ENCODE measurements around the gene GORAB.

GORAB gene

DNA sequence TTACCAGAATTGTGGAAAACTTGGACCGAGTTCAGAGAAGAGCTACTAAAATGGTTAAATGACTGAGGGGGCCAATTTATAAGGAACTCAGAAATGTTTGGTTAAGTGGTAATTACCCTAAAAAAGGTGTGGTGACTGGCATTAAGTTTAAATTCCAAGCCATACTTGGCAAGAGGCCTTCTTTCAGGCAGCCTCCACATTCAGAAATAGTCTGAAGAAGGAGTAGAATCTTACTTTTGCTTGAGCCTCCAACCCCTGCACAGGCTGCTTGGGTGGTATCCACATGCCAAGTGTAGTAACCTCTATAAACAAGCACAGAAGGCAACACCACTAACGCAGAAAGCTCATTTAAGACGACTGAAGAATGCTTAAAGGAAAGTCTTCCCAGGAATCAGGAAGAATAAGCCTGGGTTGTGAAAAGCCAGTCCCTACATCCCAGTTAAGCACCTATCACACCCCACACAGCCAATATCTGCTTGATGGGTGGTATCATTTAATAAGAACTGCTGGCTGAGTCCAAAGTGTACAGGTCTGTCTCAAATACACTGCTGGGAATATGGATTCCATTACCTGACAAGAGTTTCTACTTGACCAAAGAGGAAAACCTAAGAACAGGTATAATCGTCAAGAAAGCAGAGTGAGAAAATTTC lies 13.7 kb upstream of the GORAB start:
- Histone ChIP-seq H3K4me1 (no peaks in the 10 kb centered on the region), H3K4me3 (ENCODE audit: low read depth, low read length) (no peak overlapping the region), H3K9me3 (no peaks in the 10 kb centered on the region), H3K27me3 (no peaks in the 10 kb centered on the region), H3K36me3 (no peaks in the 10 kb centered on the region)
- no peak for TF ChIP-seq CTCF (IDR thresholded peaks at IDR 0.05; ENCODE audit: low read depth, low read length)
- DNase-seq = no peak

- no peak for DNase-seq
- no peak for TF ChIP-seq CTCF (IDR thresholded peaks at IDR 0.05; ENCODE audit: low read depth, low read length)
- H3K4me1 ChIP-seq = no peaks in the 10 kb centered on the region
- H3K27me3 ChIP-seq = no peaks in the 10 kb centered on the region
- H3K9me3 ChIP-seq = no peaks in the 10 kb centered on the region
- H3K36me3 ChIP-seq = no peaks in the 10 kb centered on the region
- H3K4me3 ChIP-seq (ENCODE audit: low read depth, low read length) = no peak overlapping the region
Observed at GRCh38 chr1:170518965-170519364, 13.0 kb upstream of the GORAB start.

DNA sequence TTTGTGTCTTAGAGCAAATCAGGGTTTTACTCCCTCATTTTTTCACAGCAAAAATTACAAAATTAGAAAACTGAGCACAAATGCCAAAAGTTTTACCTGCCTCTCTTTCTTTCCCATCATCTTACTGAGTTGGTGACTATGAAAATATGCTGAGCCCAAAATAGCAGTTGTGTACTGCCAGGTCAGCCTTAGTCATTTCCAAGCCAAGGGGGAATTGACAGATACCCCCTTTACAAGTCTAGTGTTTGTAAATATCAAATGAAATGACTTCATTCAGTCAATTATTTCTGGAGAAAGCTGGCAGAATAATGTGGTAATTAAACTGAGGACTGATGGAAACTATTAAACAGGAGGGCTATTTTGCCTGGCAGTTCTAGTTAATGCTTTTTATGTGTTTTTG lies 11.4 kb upstream of the GORAB start:
- TF ChIP-seq CTCF (IDR thresholded peaks at IDR 0.05; ENCODE audit: low read depth, low read length) = no peak
- no peak for DNase-seq
- Histone ChIP-seq H3K9me3 (no peaks in the 10 kb centered on the region), H3K36me3 (no peaks in the 10 kb centered on the region), H3K27me3 (no peaks in the 10 kb centered on the region), H3K4me3 (ENCODE audit: low read depth, low read length) (no peak overlapping the region), H3K4me1 (no peaks in the 10 kb centered on the region)

- Histone ChIP-seq H3K27me3 (peaks cover 6% of the 10 kb centered on the region), H3K4me1 (no peaks in the 10 kb centered on the region), H3K36me3 (no peaks in the 10 kb centered on the region), H3K4me3 (ENCODE audit: low read depth, low read length) (no peak overlapping the region), H3K9me3 (no peaks in the 10 kb centered on the region)
- no peak for DNase-seq
- no peak for TF ChIP-seq CTCF (IDR thresholded peaks at IDR 0.05; ENCODE audit: low read depth, low read length)
Observed at GRCh38 chr1:170521818-170522217, 10.1 kb upstream of the GORAB start.

DNA sequence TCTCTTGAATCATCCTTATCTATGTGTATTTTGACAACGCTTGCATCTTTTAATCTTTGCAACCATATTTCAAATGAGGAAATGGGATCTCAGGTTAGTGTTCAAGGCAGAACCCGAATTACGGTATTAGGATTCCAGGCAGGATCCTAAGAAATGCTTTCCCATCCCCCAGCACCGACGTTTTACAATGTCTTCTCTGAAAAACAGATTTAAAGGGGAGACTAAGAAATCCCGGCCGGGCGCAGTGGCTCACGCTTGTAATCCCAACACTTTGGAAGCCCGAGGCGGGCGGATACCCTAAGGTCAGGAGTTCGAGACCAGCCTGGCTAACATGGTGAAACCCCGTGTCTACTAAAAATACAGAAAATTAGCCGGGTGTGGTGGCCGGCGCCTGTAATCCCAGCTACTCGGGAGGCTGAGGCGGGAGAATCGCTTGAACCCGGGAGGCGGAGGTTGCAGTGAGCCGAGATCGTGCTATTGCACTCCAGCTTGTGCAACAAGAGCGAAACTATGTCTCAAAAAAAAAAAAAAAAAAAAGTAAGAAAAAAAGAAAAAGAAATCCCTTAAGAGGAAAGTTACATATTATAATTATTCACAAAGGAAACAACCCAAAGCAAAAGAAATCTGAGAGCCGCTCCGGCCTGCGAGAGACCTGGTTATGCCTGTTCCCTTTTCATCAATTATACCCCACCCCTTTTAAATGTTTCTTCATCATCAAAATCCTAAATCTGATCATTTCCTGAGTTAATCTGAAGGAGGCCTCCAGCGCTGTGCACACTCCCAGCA lies 801 bp upstream of the GORAB start:
- Histone ChIP-seq H3K4me3 (ENCODE audit: low read depth, low read length) (peak overlapping the region; percentile 93), H3K9me3 (no peaks in the 10 kb centered on the region), H3K27me3 (peaks cover 6% of the 10 kb centered on the region), H3K4me1 (no peaks in the 10 kb centered on the region), H3K36me3 (no peaks in the 10 kb centered on the region)
- TF ChIP-seq CTCF (IDR thresholded peaks at IDR 0.05; ENCODE audit: low read depth, low read length) = no peak
- no peak for DNase-seq

DNA sequence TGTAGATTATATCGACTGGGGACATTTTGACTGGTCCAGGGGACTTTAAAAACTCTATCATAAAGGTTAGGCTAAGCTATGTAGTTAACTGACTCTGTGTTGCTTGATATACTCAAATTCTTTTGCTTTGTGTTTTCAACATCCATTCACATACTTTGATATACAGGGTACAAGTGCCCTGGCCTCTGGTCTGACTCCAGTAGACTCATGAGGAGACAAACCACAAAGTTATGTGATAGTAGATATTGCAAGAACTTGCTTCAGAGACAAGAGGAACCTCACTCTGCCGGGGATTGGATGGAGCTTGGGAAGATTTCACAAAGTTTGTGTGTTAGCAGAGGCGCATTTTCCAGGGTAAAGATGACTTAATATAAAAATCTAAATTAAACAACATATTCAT lies 1.3 kb downstream of the GORAB start:
- H3K4me1 ChIP-seq = no peaks in the 10 kb centered on the region
- no peaks in the 10 kb centered on the region; the same call in 1 of the 2 replicates for H3K27me3 ChIP-seq

More for the DNA sequence above, 1.3 kb downstream of the GORAB start:
- Histone ChIP-seq H3K4me3 (ENCODE audit: low read depth, low read length) (no peak overlapping the region; the same call in 1 of the 2 replicates), H3K9me3 (no peaks in the 10 kb centered on the region), H3K36me3 (no peaks in the 10 kb centered on the region)
- DNase-seq = no peak
- TF ChIP-seq CTCF (IDR thresholded peaks at IDR 0.05; ENCODE audit: low read depth, low read length) = no peak
